SHP77 (cell line): Measurements from ENCODE around the gene ATRNL1.

Experiments used
- DNase-seq, 2 experiments: peaks; one replicate each; lab custom pipeline; 2025; lab: John Stamatoyannopoulos, UW

The ATRNL1 gene

GRCh38 chr10:115849197-115849596 lies 756.0 kb downstream of the ATRNL1 start:
- DNase-seq: no peak

GRCh38 chr10:115850666-115851065 lies 757.5 kb downstream of the ATRNL1 start:
- DNase-seq: no peak

- DNase-seq: no peak
Measured at GRCh38 chr10:115851695-115852094, 758.5 kb downstream of the ATRNL1 start.

- DNase-seq: no peak
Measured at GRCh38 chr10:115854740-115855435, 761.7 kb downstream of the ATRNL1 start.

GRCh38 chr10:115856580-115856979 lies 763.4 kb downstream of the ATRNL1 start:
- no peak for DNase-seq

- no peak for DNase-seq
Measured at GRCh38 chr10:115857856-115858255, 764.7 kb downstream of the ATRNL1 start.

- DNase-seq: no peak
Measured at GRCh38 chr10:115860182-115861107, 767.3 kb downstream of the ATRNL1 start.

- no peak for DNase-seq
Measured at GRCh38 chr10:115861455-115861854, 768.3 kb downstream of the ATRNL1 start.

GRCh38 chr10:115861864-115862263 lies 768.7 kb downstream of the ATRNL1 start:
- no peak for DNase-seq

- DNase-seq: no peak
Measured at GRCh38 chr10:115866174-115866573, 773.0 kb downstream of the ATRNL1 start.

GRCh38 chr10:115866691-115867090 lies 773.5 kb downstream of the ATRNL1 start:
- no peak for DNase-seq

- DNase-seq: no peak
Measured at GRCh38 chr10:115867305-115867704, 774.1 kb downstream of the ATRNL1 start.

GRCh38 chr10:115871855-115872254 lies 778.7 kb downstream of the ATRNL1 start:
- DNase-seq: no peak

- DNase-seq: no peak
Measured at GRCh38 chr10:115875172-115875571, 782.0 kb downstream of the ATRNL1 start.

GRCh38 chr10:115879372-115880089 lies 786.4 kb downstream of the ATRNL1 start:
- no peak for DNase-seq

- no peak for DNase-seq
Measured at GRCh38 chr10:115882021-115882420, 788.9 kb downstream of the ATRNL1 start.

GRCh38 chr10:115883372-115883771 lies 790.2 kb downstream of the ATRNL1 start:
- no peak for DNase-seq

- no peak for DNase-seq
Measured at GRCh38 chr10:115884331-115884730, 791.2 kb downstream of the ATRNL1 start.

GRCh38 chr10:115895166-115895565 lies 802.0 kb downstream of the ATRNL1 start:
- no peak for DNase-seq

GRCh38 chr10:115898242-115898641 lies 805.1 kb downstream of the ATRNL1 start:
- no peak for DNase-seq

GRCh38 chr10:115902596-115902995 lies 809.4 kb downstream of the ATRNL1 start:
- no peak for DNase-seq

- DNase-seq: no peak
Measured at GRCh38 chr10:115903207-115903606, 810.0 kb downstream of the ATRNL1 start.

- DNase-seq: no peak
Measured at GRCh38 chr10:115903845-115904244, 810.7 kb downstream of the ATRNL1 start.
